IPS-20b (cell line): ENCODE measurements around the gene RIN3.

ENCODE experiments used
- H3K27ac ChIP-seq: one replicate; pipeline ENCODE4 v1.5.1; 2013; ENCODE audit warnings: low read length
- H3K27me3 ChIP-seq: 2 replicates; pipeline ENCODE4 v1.6.1; 2013; ENCODE audit warnings: mild to moderate bottlenecking, low read length, inconsistent platforms; ENCODE audit not compliant: insufficient read depth
- H3K36me3 ChIP-seq: 2 replicates; pipeline ENCODE4 v1.6.1; 2013; ENCODE audit warnings: low read depth, mild to moderate bottlenecking, inconsistent platforms, low read length, moderate library complexity; ENCODE audit not compliant: insufficient read depth
- H3K4me1 ChIP-seq: 2 replicates; pipeline ENCODE4 v1.6.1; 2013; ENCODE audit warnings: mild to moderate bottlenecking, control low read depth, inconsistent platforms, low read length, moderate library complexity; ENCODE audit not compliant: insufficient read depth
- H3K4me3 ChIP-seq: 2 replicates; pipeline ENCODE4 v1.5.1; 2013; ENCODE audit warnings: mild to moderate bottlenecking, low read length, inconsistent platforms
- H3K9ac ChIP-seq: 2 replicates; pipeline ENCODE4 v1.6.1; 2013; ENCODE audit warnings: low read depth, mild to moderate bottlenecking, inconsistent platforms, low read length, moderate library complexity
- H3K9me3 ChIP-seq: 2 replicates; pipeline ENCODE4 v1.6.1; 2013; ENCODE audit warnings: mild to moderate bottlenecking, low read depth, low read length, inconsistent platforms; ENCODE audit not compliant: insufficient read depth

The RIN3 gene

GRCh38 chr14:92688434-92689375 lies 175.1 kb downstream of the RIN3 start:
- Histone ChIP-seq H3K4me3 (no peak overlapping the region), H3K4me1 (no peaks in the 10 kb centered on the region), H3K9ac (no peak overlapping the region), H3K36me3 (no peaks in the 10 kb centered on the region), H3K27me3 (peaks cover 10% of the 10 kb centered on the region; the same call in 1 of the 2 replicates), H3K27ac (no peak overlapping the region), H3K9me3 (no peaks in the 10 kb centered on the region)

DNA sequence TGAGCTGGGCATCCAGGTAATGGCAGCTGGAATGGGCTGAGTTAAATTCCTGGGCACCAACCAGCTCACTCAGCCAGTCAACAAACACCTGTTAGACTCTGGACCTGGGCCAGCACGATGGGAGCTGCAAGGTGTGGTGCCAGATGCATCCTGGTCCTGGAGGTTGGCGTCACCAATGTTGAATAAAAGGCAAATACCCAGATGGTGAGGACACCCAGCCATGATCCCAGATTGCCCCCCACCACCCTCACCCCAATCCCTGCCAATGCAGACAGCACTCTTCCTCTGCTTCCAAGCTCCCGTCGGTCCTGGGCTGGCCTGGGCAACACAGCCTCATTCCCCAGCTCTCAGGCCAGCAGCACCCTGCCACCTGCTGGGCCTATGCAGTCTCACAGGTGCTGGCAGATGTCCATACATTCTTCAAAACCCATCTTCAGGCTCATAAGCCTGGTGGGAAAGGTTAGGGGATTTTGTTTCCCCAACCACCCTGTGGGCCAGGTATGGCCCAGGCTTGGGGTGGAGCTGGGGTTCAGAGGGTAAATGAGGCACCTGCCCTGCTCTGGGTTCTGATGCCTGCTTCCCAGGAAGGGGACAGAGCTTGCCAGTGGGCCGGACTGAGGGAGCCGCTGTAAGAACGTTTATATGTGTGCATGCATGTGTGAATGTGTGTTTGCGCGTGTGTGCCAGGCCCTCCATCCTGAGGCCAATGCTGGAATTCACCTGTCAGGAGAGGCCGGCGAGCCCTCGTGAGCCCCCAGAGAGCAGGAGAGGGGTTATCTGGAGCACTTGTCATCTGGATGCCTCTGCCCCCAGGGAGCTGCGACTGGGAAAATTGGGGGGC lies 176.8 kb downstream of the RIN3 start:
- Histone ChIP-seq H3K4me1 (no peaks in the 10 kb centered on the region), H3K27ac (no peak overlapping the region), H3K4me3 (no peak overlapping the region), H3K36me3 (no peaks in the 10 kb centered on the region), H3K9ac (no peak overlapping the region), H3K9me3 (no peaks in the 10 kb centered on the region), H3K27me3 (peaks cover 10% of the 10 kb centered on the region; the same call in 1 of the 2 replicates)

DNA sequence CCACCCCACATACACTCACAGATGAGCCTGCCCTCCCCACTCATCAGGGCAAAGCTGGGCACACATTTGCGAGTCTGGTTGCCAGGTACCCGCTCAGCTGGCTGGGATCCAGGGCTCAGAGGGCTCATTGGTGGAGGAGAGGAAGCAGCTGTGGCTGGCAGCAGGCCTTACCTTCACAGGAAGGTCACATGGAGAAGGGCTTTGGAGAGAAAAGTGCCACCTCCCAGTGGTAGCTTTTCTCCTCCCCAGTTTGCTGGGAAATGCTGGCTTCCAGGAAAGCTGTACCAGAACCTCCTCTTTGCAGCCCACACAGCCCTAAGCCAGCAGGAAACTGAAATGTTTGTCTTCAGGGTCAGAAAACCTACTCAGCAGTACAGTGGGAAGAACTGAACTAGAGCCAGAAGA lies 179.2 kb downstream of the RIN3 start:
- H3K27ac ChIP-seq, result no peak overlapping the region
- H3K27me3 ChIP-seq, result peaks cover 1% of the 10 kb centered on the region; the same call in 1 of the 2 replicates
- H3K9ac ChIP-seq, result no peak overlapping the region
- H3K36me3 ChIP-seq, result no peaks in the 10 kb centered on the region
- no peaks in the 10 kb centered on the region for H3K4me1 ChIP-seq
- H3K4me3 ChIP-seq, result no peak overlapping the region
- H3K9me3 ChIP-seq, result no peaks in the 10 kb centered on the region

GRCh38 chr14:92693998-92694795 lies 180.6 kb downstream of the RIN3 start:
- H3K36me3 ChIP-seq, result no peaks in the 10 kb centered on the region
- H3K4me1 ChIP-seq, result no peaks in the 10 kb centered on the region
- H3K4me3 ChIP-seq, result no peak overlapping the region
- H3K27ac ChIP-seq, result no peak overlapping the region
- no peaks in the 10 kb centered on the region for H3K27me3 ChIP-seq
- H3K9me3 ChIP-seq, result no peaks in the 10 kb centered on the region
- H3K9ac ChIP-seq, result no peak overlapping the region

DNA sequence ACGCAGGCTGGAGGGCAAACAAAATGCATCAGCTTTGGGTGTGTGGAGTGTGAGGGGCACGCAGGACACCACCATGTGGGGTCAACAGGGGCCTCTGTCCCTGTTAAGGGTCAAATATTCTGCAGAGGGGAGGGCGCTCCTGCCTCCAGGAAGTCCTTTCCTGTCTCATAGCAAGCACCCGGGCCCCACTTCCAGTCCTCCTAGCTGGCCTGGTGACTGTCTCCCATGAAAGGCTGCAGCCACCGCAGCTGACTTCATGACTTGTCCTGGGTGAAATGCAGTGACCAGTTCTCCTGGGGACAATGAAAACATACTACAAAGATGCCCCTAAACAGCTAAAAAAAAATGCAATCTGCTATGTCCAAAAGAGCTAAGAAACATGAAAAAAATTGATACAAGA lies 181.2 kb downstream of the RIN3 start:
- Histone ChIP-seq H3K9me3 (no peaks in the 10 kb centered on the region), H3K4me1 (no peaks in the 10 kb centered on the region), H3K9ac (no peak overlapping the region), H3K27ac (no peak overlapping the region), H3K36me3 (no peaks in the 10 kb centered on the region), H3K4me3 (no peak overlapping the region), H3K27me3 (no peaks in the 10 kb centered on the region)

GRCh38 chr14:92695562-92695961 lies 182.0 kb downstream of the RIN3 start:
- no peak overlapping the region for H3K27ac ChIP-seq
- no peaks in the 10 kb centered on the region for H3K9me3 ChIP-seq
- no peaks in the 10 kb centered on the region for H3K27me3 ChIP-seq
- H3K9ac ChIP-seq, result no peak overlapping the region
- no peak overlapping the region for H3K4me3 ChIP-seq
- H3K36me3 ChIP-seq, result no peaks in the 10 kb centered on the region
- H3K4me1 ChIP-seq, result no peaks in the 10 kb centered on the region

- Histone ChIP-seq H3K27ac (no peak overlapping the region), H3K4me1 (no peaks in the 10 kb centered on the region), H3K9ac (no peak overlapping the region), H3K9me3 (no peaks in the 10 kb centered on the region), H3K27me3 (no peaks in the 10 kb centered on the region), H3K36me3 (no peaks in the 10 kb centered on the region), H3K4me3 (no peak overlapping the region)
These were observed 182.8 kb downstream of the RIN3 start for GRCh38 chr14:92696366-92696765.

DNA sequence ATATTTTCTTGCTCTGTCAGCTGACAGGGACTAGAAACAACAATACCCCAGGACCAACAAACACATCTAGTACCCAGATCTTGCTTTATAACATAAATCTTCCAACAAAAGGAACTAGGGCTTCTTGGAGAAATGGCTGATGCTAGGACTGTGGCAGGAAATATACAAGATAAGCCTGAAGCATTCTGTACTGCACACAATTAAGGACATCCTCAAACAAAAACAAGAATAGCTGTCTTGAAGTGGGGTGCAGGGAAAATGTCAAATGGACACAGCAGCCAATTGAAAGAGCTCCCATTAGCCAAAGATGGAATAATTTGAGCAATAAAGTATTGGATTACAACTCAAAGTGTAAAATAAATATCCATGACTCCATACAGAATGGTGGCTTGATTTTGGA lies 184.8 kb downstream of the RIN3 start:
- no peak overlapping the region for H3K4me3 ChIP-seq
- no peak overlapping the region for H3K27ac ChIP-seq
- no peaks in the 10 kb centered on the region for H3K27me3 ChIP-seq
- H3K9me3 ChIP-seq, result no peaks in the 10 kb centered on the region
- no peaks in the 10 kb centered on the region for H3K4me1 ChIP-seq
- no peak overlapping the region for H3K9ac ChIP-seq
- H3K36me3 ChIP-seq, result no peaks in the 10 kb centered on the region

DNA sequence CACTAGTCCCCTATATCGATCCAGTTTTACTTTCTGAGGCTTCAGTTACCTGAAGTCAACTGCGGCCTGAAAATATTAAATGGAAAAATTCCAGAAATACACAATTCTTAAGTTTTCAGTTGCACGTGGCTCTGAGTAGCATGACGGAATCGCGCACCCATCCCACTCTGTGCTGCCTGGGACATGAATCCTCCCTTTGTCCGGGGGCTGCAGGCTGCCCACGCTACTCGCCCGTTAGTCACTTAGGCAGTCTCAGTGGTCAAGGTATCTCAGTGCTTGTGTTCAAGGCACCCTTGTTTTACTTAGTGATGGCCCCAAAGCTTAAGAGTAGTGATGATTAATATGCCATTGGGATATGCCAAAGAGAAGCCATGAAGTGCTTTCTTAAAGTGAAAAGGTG lies 188.2 kb downstream of the RIN3 start:
- Histone ChIP-seq H3K4me1 (no peaks in the 10 kb centered on the region), H3K9me3 (no peaks in the 10 kb centered on the region), H3K27ac (no peak overlapping the region), H3K4me3 (no peak overlapping the region), H3K9ac (no peak overlapping the region), H3K36me3 (peaks cover 24% of the 10 kb centered on the region), H3K27me3 (no peaks in the 10 kb centered on the region)

GRCh38 chr14:92702441-92702918 lies 188.9 kb downstream of the RIN3 start:
- Histone ChIP-seq H3K27me3 (no peaks in the 10 kb centered on the region), H3K9ac (no peak overlapping the region), H3K27ac (no peak overlapping the region), H3K9me3 (no peaks in the 10 kb centered on the region), H3K4me3 (no peak overlapping the region), H3K36me3 (peaks cover 28% of the 10 kb centered on the region), H3K4me1 (no peaks in the 10 kb centered on the region)

GRCh38 chr14:92703516-92703915 lies 189.9 kb downstream of the RIN3 start:
- Histone ChIP-seq H3K4me1 (no peaks in the 10 kb centered on the region), H3K27ac (no peak overlapping the region), H3K9me3 (no peaks in the 10 kb centered on the region), H3K36me3 (peaks cover 28% of the 10 kb centered on the region), H3K27me3 (no peaks in the 10 kb centered on the region), H3K9ac (no peak overlapping the region), H3K4me3 (no peak overlapping the region)
